Retinal pigment epithelial cell (primary cell): ENCODE measurements around the gene DDI2.

Experiments
- DNase-seq: peaks from one replicate; pipeline ENCODE4 v3.0.0-alpha.2; 2010; ENCODE audit warnings: low read depth
- H3K4me3 ChIP-seq: 2 replicates; pipeline ENCODE4 v1.5.1; 2011; ENCODE audit warnings: mild to moderate bottlenecking, low read length, control low read depth, moderate library complexity
- CTCF ChIP-seq: conservative IDR thresholded peaks from 2 replicates; pipeline ENCODE4 v1.5.1; 2011; ENCODE audit warnings: low read depth, low read length, control low read depth, inconsistent platforms

The DDI2 gene

GRCh38 chr1:15657021-15657420 is 39.8 kb downstream of the DDI2 start:
- DNase-seq = no peak
- no peak for TF ChIP-seq CTCF

GRCh38 chr1:15660151-15660550 is 42.9 kb downstream of the DDI2 start:
- H3K4me3 ChIP-seq = no peak overlapping the region
- no peak for DNase-seq
- no peak for TF ChIP-seq CTCF

More at GRCh38 chr1:15657021-15657420, 39.8 kb downstream of the DDI2 start:
- no peak overlapping the region for H3K4me3 ChIP-seq

DNA sequence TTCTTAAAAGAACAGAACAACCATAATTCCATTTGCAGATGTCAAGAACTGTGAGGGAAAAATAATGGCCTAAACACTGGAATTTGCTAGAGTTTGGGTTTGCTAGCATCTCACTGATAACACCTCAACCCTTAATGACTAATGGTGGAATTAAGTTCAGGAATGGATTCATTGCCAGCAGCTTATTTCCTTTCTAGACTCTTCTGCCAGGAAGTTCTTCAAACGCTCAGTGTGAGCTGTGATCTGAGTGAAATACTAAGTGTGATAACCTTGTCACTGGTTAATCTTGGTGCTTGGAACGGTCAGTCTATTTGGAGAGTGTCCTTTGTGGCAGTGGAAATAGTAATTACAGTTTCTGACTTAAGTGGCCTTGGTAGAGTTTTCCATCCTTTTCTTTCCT is 45.2 kb downstream of the DDI2 start:
- H3K4me3 ChIP-seq = no peak overlapping the region
- DNase-seq = no peak
- no peak for TF ChIP-seq CTCF

DNA sequence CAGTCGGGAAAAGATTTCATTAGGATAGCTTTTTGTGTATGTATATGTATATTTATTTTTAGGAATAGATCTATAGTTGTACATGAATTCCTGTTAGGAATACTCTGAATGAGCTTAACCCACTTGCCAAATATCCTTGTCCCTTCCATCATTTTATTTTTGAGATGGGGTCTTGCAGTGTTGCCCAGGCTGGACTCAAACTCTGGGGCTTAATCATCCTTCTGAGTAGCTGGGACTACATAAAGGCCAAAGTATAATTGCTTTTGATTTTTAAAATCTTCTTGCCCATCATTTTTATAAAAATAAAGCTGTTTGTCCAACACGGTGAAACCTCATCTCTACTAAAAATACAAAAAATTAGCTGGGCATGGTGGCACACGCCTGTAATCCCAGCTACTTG is 46.7 kb downstream of the DDI2 start:
- TF ChIP-seq CTCF = no peak
- DNase-seq = no peak

DNA sequence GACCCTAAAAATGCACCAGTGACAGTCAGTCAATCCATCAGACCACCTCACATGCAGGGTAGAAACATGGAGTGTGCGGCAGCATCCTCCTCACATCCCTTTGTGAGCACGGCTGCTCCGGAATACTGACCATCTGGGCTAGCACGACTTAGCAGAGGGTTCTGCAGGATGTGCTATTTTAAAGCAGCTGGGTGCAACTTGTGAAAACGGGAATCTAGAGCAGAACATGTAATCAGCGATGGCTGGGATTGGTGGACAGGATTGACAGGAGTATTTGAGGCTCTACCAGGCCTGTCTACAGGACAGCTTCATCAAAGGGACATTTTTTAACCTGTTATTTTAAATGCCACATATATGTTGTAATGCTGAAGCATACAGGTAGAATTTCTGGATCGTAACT is 50.1 kb downstream of the DDI2 start:
- no peak for TF ChIP-seq CTCF
- no peak for DNase-seq
- no peak overlapping the region for H3K4me3 ChIP-seq

More for the DNA sequence above, 46.7 kb downstream of the DDI2 start:
- no peak overlapping the region for H3K4me3 ChIP-seq

DNA sequence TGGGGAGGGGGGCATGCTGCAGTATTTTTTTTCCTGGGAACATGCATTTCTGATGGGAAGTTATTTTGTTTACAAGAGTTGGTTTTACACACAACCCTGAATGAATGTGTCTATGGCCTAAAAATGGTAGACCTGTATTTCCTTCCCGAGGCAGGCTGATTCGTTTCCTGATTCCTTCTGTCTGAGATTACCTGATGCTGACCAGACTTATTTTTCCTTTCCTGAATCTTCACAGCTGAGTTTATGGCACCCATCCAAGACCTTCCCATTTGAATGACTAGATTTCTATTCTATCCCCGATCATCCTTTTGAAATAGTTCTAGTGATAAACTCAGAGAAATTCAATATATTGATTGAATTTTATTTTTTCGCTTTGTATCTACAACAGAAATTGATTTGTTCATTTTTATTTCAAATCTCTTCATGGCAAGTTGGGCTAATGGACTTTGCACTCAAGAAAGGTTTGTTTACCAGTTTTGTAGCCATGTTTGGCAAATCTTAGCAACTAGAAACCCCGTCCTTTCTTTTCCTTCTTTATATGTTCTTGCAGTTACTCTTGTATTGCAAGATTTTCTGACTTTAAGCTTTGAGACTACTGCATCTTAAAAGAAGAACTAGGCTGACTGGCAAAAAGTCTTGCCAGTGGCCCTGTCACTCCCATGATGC is 51.0 kb downstream of the DDI2 start:
- DNase-seq = no peak
- no peak overlapping the region for H3K4me3 ChIP-seq
- TF ChIP-seq CTCF = no peak

GRCh38 chr1:15669074-15669473 is 51.8 kb downstream of the DDI2 start:
- no peak for TF ChIP-seq CTCF
- H3K4me3 ChIP-seq = no peak overlapping the region
- no peak for DNase-seq
